ENCODE results near the gene STBD1. TPM values are rescaled to one million over a fixed set of nuclear protein-coding genes. Genes with fewer than 3 reads are reported as not detected.
A peak's percentile ranks its signal among the peaks of the same experiment; 100 is the strongest.

The STBD1 gene
- total RNA-seq, 4 donors from 2014 or later = 14.8 to 30.2 (median 17.7) TPM

DNA sequence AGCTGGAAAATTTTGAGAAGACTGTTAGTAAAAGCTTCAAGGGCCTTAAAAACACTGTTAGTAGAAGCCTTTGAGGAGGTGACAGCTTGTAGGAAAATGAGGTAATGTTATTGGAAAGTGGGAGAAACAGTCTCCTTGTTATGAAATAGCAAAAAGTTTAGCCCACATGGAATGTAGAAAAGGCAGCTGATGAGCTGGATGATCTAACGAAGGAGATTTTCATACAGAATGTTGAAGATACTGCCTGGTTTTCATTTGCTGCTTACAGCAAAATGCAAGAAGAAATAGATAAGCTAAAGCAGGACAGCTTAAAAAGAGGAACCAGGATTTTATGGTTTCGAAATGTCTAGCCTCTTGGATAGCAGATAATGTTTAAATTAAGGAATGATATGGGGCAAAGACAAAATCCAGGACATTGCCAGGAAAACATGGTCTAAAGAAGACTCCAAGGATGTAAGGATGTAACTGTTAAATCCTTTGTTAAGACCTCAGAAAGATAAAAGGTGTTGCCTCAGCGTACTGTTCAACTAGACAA is 10.2 kb upstream of the STBD1 start:
- 81% methylated on average over 3 of the region's 3 CpGs for WGBS
- H3K27me3 ChIP-seq = no peaks in the 10 kb centered on the region
- no peak overlapping the region for H3K4me3 ChIP-seq
- H3K36me3 ChIP-seq = no peaks in the 10 kb centered on the region
- peaks cover 0 to 8% (median 1%) of the 10 kb centered on the region in 4 donors for H3K9me3 ChIP-seq
- H3K4me1 ChIP-seq = peaks cover 0 to under 1% (median under 1%) of the 10 kb centered on the region in 4 donors
- intact Hi-C loops (cut with DNase I) = no loop called here
- no peak for DNase-seq (ENCODE audit: extremely low spot score)
- TF ChIP-seq POLR2A (IDR thresholded peaks at IDR 0.05; ENCODE audit: low read depth) (no peak), POLR2AphosphoS5 (IDR thresholded peaks at IDR 0.05) (no peak), EP300 (IDR thresholded peaks at IDR 0.05) (no peak)
- TF ChIP-seq, protein P1, sequence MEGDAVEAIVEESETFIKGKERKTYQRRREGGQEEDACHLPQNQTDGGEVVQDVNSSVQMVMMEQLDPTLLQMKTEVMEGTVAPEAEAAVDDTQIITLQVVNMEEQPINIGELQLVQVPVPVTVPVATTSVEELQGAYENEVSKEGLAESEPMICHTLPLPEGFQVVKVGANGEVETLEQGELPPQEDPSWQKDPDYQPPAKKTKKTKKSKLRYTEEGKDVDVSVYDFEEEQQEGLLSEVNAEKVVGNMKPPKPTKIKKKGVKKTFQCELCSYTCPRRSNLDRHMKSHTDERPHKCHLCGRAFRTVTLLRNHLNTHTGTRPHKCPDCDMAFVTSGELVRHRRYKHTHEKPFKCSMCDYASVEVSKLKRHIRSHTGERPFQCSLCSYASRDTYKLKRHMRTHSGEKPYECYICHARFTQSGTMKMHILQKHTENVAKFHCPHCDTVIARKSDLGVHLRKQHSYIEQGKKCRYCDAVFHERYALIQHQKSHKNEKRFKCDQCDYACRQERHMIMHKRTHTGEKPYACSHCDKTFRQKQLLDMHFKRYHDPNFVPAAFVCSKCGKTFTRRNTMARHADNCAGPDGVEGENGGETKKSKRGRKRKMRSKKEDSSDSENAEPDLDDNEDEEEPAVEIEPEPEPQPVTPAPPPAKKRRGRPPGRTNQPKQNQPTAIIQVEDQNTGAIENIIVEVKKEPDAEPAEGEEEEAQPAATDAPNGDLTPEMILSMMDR (IDR thresholded peaks at IDR 0.05) = no peak
- H3K27ac ChIP-seq (replicated peaks in 1 of 4) = no peak overlapping the region

DNA sequence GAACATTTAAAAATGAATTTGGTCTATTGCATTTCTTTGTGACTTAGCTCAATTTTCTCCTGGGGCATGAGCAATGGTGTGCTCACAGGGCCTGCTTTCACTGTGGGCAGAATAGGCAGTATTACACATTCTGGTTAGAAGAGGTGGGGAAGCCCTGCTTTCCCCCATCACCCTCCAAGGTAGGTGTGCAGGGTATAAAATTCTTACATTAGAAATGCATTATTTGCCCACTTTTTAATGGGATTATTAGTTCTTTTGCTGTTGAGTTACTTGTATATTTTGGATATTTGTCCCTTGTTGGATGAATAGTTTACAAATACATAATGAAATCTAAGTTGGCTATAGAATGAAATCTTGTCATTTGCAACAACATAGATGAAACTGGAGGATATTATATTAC is 8.3 kb upstream of the STBD1 start:
- Histone ChIP-seq H3K27ac (replicated peaks in 1 of 4) (no peak overlapping the region), H3K36me3 (no peaks in the 10 kb centered on the region), H3K4me3 (no peak overlapping the region), H3K9me3 (peaks cover 0 to 8% (median 1%) of the 10 kb centered on the region in 4 donors), H3K27me3 (no peaks in the 10 kb centered on the region), H3K4me1 (peaks cover 0 to 6% (median 5%) of the 10 kb centered on the region in 4 donors)
- DNase-seq (ENCODE audit: extremely low spot score) = no peak
- TF ChIP-seq, protein P1 (IDR thresholded peaks at IDR 0.05) = no peak
- no peak for TF ChIP-seq POLR2A (IDR thresholded peaks at IDR 0.05; ENCODE audit: low read depth)
- TF ChIP-seq EP300 (IDR thresholded peaks at IDR 0.05) = no peak
- TF ChIP-seq POLR2AphosphoS5 (IDR thresholded peaks at IDR 0.05) = no peak
- intact Hi-C loops (cut with DNase I) = no loop called here

DNA sequence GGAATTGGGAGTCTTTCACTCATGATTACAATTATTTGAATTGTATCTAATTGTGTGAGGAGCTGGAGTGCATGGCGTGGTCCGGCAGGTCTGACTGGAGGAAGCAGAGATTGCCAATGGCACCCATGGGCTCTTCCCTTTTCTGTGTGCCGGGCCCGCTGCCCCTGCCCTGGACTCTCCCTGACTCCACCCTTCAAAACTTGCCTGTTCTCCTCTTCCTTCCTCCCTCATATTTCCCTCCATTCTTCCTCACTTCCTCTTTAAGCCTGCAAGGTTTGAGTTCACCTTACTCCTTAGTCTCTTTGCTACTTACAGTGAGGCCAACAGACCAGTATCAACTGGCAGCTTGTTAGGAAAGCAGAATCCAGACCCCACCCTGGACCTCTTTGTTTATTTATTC is 6.5 kb upstream of the STBD1 start:
- WGBS = 61% methylated on average over 4 of the region's 4 CpGs
- Histone ChIP-seq H3K36me3 (no peaks in the 10 kb centered on the region), H3K9me3 (peaks cover 0 to 8% (median 1%) of the 10 kb centered on the region in 4 donors), H3K4me1 (peaks cover 4 to 11% (median 8%) of the 10 kb centered on the region in 4 donors), H3K27me3 (no peaks in the 10 kb centered on the region), H3K4me3 (no peak overlapping the region), H3K27ac (replicated peaks in 1 of 4) (no peak overlapping the region)
- intact Hi-C loops (cut with DNase I) = no loop called here
- DNase-seq (ENCODE audit: extremely low spot score) = no peak
- TF ChIP-seq EP300 (IDR thresholded peaks at IDR 0.05) (no peak), POLR2A (IDR thresholded peaks at IDR 0.05; ENCODE audit: low read depth) (no peak), POLR2AphosphoS5 (IDR thresholded peaks at IDR 0.05) (no peak)
- TF ChIP-seq, protein P1 (IDR thresholded peaks at IDR 0.05) = no peak

DNA sequence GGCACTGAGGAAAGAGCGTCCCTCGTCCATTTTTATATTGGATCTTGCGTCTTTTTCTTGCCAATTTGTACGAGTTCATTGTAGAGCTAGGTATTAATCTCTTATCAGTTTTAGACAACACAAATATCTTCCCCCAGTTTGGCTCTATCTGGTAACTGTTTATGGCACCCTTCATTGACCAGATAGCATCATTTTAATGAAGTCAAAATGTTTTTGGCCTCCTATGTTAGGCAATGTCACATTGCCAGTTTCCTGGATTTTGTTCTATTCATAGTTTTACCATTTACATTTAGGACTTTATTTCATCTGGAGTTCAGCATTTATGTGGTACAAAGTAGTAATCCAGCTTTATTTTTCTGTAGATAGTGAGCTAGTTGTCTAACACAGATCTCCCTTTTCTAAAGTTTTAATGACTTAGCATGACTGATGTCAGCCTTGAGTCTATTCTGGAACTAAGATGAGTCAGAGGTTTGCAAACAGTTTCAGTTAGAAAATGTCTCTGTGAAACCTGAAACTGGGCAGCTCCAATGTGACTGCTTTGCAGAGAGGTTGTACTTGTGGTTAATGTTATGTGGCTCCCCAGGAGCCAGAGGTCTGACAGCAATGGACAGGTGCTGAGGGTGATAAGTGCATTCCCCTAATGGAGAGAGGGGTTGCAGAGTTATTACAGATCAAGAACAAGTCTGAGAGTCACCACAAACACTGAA is 5.3 kb upstream of the STBD1 start:
- Histone ChIP-seq H3K4me1 (peaks cover 13 to 19% (median 16%) of the 10 kb centered on the region in 4 donors), H3K4me3 (no peak overlapping the region), H3K9me3 (peaks cover 0 to 8% (median 1%) of the 10 kb centered on the region in 4 donors), H3K27me3 (no peaks in the 10 kb centered on the region), H3K36me3 (no peaks in the 10 kb centered on the region), H3K27ac (replicated peaks in 1 of 4) (peak overlapping the region in 1 of 4 donors; percentile 27)
- TF ChIP-seq, protein P1 (IDR thresholded peaks at IDR 0.05) = no peak
- no peak for TF ChIP-seq EP300 (IDR thresholded peaks at IDR 0.05)
- TF ChIP-seq POLR2A (IDR thresholded peaks at IDR 0.05; ENCODE audit: low read depth) = no peak
- no peak for DNase-seq (ENCODE audit: extremely low spot score)
- intact Hi-C loops (cut with DNase I) = no loop called here
- WGBS = 90% methylated on average over 4 of the region's 4 CpGs
